Lower leg skin (tissue), 4 donors: ENCODE results near the gene EGR2. TPM values are rescaled to one million over a fixed set of nuclear protein-coding genes. Genes with fewer than 3 reads are reported as not detected.

ENCODE experiments used
- DNase-seq, 2 donors: peaks; one replicate each; pipeline ENCODE4 v3.0.0-alpha.2; 2019; ENCODE audit warnings: low spot score in 2 of 2
- H3K4me3 ChIP-seq: fragments of 200-600 bp; sonication (generic); 2 replicates; pipeline ENCODE4 v1.5.1; 2017; ENCODE audit warnings: mild to moderate bottlenecking, low read depth; ENCODE audit not compliant: poor library complexity, severe bottlenecking
- CTCF ChIP-seq, 3 donors: fragments of 450-650 bp; IDR thresholded peaks; one replicate each; pipeline ENCODE4 v1.5.1; 2016; ENCODE audit warnings: antibody characterized with exemption in 3 of 3, mild to moderate bottlenecking in 3 of 3, moderate library complexity in 2 of 3
- POLR2A ChIP-seq, 2 donors: fragments of 450-650 bp; IDR thresholded peaks; one replicate each; pipeline ENCODE4 v1.6.1; 2016 to 2017; ENCODE audit warnings: antibody characterized with exemption in 2 of 2, mild to moderate bottlenecking in 1 of 2, moderate library complexity in 1 of 2
- WGBS, 2 donors: methylation state at CpG; one replicate each; pipeline ENCODE4 v1.1.5; 2018; 5-methylcytosine and 5-hydroxymethylcytosine counted together
- intact Hi-C: fragments of 100-400 bp; cut with DNase I; formaldehyde crosslinking; loops from one replicate; pipeline ENCODE4 v1.15.0; 2023; ENCODE audit warnings: low total_unique reads
- total RNA-seq, 4 donors: library from RNA; depleted of rRNA; stranded (reverse); fragments of >200 nt; gene quantifications; one replicate each; pipeline ENCODE4 v1.1.0, GENCODE V29; 2016

EGR2 gene
- total RNA-seq, 4 donors from 2014 or later, result 9.7 to 23.8 (median 18.1) TPM

DNA sequence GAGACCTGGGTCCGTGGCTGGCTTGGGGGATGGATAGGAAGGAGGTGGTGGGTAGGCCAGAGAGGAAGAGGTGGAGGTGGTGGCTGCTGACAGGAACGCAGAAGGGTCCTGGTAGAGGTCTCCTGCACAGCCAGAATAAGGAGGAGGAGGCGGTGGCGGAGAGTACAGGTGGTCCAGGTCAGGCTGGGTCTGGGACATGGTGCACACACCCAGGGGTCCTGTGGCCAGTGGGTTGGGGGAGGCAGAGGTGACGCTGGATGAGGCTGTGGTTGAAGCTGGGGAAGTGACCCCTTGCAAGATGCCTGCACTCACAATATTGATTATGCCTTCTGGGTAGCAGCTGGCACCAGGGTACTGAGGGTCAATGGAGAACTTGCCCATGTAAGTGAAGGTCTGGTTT, 2.2 kb downstream of the EGR2 start:
- WGBS, 2 donors, result 89 to 96% methylated on average over 5 of the region's 5 CpGs
- no peak for DNase-seq
- intact Hi-C loops, result no loop called here
- TF ChIP-seq POLR2A (IDR thresholded peaks at IDR 0.05) (no peak), CTCF (IDR thresholded peaks at IDR 0.05) (no peak)
- H3K4me3 ChIP-seq, result no peak overlapping the region

- intact Hi-C loops, result no loop called here
- H3K4me3 ChIP-seq, result no peak overlapping the region
- DNase-seq, result no peak
- no peak for TF ChIP-seq POLR2A (IDR thresholded peaks at IDR 0.05)
- TF ChIP-seq CTCF (IDR thresholded peaks at IDR 0.05), result no peak
- 95 to 97% methylated on average over 19 to 27 of the region's 27 CpGs for WGBS, 2 donors
These were observed 2.7 kb downstream of the EGR2 start for GRCh38 chr10:62813453-62813852.

DNA sequence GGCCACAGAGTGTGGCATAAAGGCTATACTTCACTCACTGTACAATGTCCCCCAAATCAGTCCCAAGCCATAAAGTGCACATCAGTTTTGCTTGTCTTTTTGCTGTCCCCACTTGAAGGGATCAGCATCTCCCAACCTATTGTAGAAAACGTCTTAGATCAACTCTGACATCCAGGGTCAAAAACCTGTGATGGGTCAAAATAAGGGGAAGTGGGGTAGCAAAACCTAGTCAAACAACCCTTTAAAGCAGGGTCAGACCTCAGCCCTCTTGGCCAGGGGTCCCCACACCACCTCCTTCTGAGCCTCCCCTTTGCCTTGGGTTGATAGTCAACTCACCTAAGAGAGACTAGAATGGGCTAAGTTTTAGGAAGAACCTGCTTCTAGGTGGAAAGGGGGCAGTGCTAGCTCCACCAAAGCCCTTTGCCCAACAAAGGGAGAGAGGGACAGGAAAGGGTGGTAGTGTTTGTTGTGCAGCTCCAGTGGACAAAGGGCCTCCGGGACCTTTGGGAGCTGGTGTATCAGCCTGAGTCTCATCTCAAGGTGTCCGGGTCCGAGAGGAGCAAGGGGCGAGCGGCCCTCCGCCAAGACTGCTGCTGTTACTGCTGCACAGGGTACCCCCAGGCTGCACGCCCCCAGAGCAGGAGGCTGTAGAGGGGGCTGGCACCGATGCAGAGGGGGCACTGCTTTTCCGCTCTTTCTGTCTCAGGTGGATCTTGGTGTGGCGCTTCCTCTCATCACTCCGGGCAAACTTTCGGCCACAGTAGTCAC, 3.3 kb downstream of the EGR2 start:
- no peak overlapping the region for H3K4me3 ChIP-seq
- DNase-seq, result no peak
- TF ChIP-seq POLR2A (IDR thresholded peaks at IDR 0.05), result no peak
- TF ChIP-seq CTCF (IDR thresholded peaks at IDR 0.05), result no peak
- intact Hi-C loops, result no loop called here
- WGBS, 2 donors, result 91 to 96% methylated on average over 13 of the region's 13 CpGs

DNA sequence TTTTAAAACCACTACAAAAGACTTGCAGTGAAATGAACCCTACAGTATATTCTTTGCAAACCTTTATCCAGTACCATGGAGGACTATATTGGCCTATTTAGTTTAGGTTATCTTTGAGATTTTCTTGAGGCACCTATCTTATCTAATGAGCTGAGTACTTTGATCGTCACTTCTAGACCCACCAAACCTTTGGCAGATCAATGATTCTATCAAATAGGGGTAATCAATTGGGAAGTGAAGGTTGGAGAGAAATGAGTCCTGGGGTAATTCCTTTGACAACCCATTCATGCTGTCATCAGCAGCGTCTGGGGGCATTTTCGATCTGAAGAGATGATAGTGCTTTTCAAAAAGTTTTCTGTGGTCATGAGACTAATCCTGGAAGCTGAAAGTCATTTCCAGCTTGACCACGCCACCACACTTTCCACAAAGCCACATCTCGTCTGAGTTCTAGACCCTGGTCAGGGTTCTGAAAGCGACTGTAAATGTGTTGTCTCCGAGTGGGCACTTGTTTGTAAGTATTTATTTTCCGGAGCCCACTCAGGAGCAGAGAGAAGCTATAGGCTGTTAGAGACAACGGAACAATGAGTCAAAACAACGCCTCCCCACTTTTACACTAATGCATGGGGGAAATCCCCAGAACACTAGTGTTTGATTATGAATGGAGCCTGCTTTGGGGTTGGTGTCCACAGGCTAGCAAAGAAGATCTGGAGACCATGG, 4.8 kb downstream of the EGR2 start:
- 88 to 90% methylated on average over 10 of the region's 10 CpGs for WGBS, 2 donors
- DNase-seq, result no peak
- no peak overlapping the region for H3K4me3 ChIP-seq
- intact Hi-C loops, result no loop called here
- TF ChIP-seq CTCF (IDR thresholded peaks at IDR 0.05), result no peak

- intact Hi-C loops, result no loop called here
- DNase-seq, result no peak
- no peak for TF ChIP-seq CTCF (IDR thresholded peaks at IDR 0.05)
- no peak for TF ChIP-seq POLR2A (IDR thresholded peaks at IDR 0.05)
- 87 to 91% methylated on average over 8 of the region's 8 CpGs for WGBS, 2 donors
- H3K4me3 ChIP-seq, result no peak overlapping the region
These were observed 5.8 kb downstream of the EGR2 start for GRCh38 chr10:62810156-62810902.
